CD14-positive monocyte (primary cell): ENCODE measurements around the gene GGT1. TPM values are rescaled to one million over a fixed set of nuclear protein-coding genes. Genes with fewer than 3 reads are reported as not detected.

ENCODE experiments used
- DNase-seq, 3 donors: peaks; one replicate each; pipeline ENCODE4 v3.0.0-alpha.2; 2011 to 2022
- H2AFZ ChIP-seq: 2 replicates; pipeline ENCODE4 v1.6.0; 2012; ENCODE audit warnings: mild to moderate bottlenecking, low read depth, low read length, inconsistent platforms; ENCODE audit not compliant: insufficient read depth, poor library complexity, severe bottlenecking
- H3K27ac ChIP-seq, 2 donors: 1 replicate in 1 of 2; 2 replicates in 1 of 2; pipeline ENCODE4 v1.5.1; 2012 to 2013; ENCODE audit warnings: low read length in 2 of 2, control low read depth in 1 of 2, inconsistent platforms in 1 of 2, low read depth in 1 of 2, mild to moderate bottlenecking in 1 of 2
- H3K27me3 ChIP-seq, 2 donors: one replicate each; pipeline versions ENCODE4 v1.6.0 to v1.6.1; 2011 to 2013; ENCODE audit warnings: low read length in 2 of 2; ENCODE audit not compliant: control insufficient read depth in 2 of 2, insufficient read depth in 2 of 2
- H3K36me3 ChIP-seq, 2 donors: replicated peaks in 1 of 2; 1 replicate in 1 of 2; 2 replicates in 1 of 2; pipeline versions ENCODE4 v1.5.1 to v1.6.1; 2012 to 2013; ENCODE audit warnings: low read length in 2 of 2, control low read depth in 1 of 2, inconsistent platforms in 1 of 2, mild to moderate bottlenecking in 1 of 2; ENCODE audit not compliant: insufficient read depth in 2 of 2, control insufficient read depth in 1 of 2
- H3K4me1 ChIP-seq, 2 donors: 1 replicate in 1 of 2; 2 replicates in 1 of 2; pipeline versions ENCODE4 v1.5.1 to v1.6.1; 2012 to 2013; ENCODE audit warnings: low read length in 2 of 2, control low read depth in 1 of 2, inconsistent platforms in 1 of 2, mild to moderate bottlenecking in 1 of 2, moderate library complexity in 1 of 2; ENCODE audit not compliant: insufficient read depth in 2 of 2, control insufficient read depth in 1 of 2
- H3K4me2 ChIP-seq: replicated peaks from 2 replicates; pipeline ENCODE3; 2012; ENCODE audit warnings: low read length, moderate library complexity, mild to moderate bottlenecking; ENCODE audit not compliant: poor library complexity, severe bottlenecking; ENCODE audit errors: extremely low read depth
- H3K4me3 ChIP-seq, 3 experiments: fragments of 200-600 bp in 1 of 3; sonication (generic) in 1 of 3; replicated peaks in 1 of 3; 1 replicate in 2 of 3; 2 replicates in 1 of 3; pipeline ENCODE4 v1.5.1; 2011 to 2013; ENCODE audit warnings: low read length in 3 of 3, mild to moderate bottlenecking in 3 of 3, control low read depth in 2 of 3, low read depth in 2 of 3, inconsistent platforms in 1 of 3, moderate library complexity in 1 of 3
- H3K79me2 ChIP-seq: 2 replicates; pipeline ENCODE4 v1.6.0; 2012; ENCODE audit warnings: mild to moderate bottlenecking, control low read depth, inconsistent platforms, low read length, moderate library complexity; ENCODE audit not compliant: insufficient read depth
- H3K9ac ChIP-seq: 2 replicates; pipeline ENCODE4 v1.6.0; 2017; ENCODE audit warnings: low read length, mild to moderate bottlenecking; ENCODE audit not compliant: insufficient read depth, poor library complexity, severe bottlenecking
- H3K9me3 ChIP-seq, 2 donors: replicated peaks in 1 of 2; 1 replicate in 1 of 2; 2 replicates in 1 of 2; pipeline versions ENCODE4 v1.5.1 to v1.6.1; 2012 to 2013; ENCODE audit warnings: low read length in 2 of 2, control low read depth in 1 of 2; ENCODE audit not compliant: control insufficient read depth in 1 of 2, insufficient read depth in 1 of 2
- H4K20me1 ChIP-seq: 2 replicates; pipeline ENCODE4 v1.6.0; 2012; ENCODE audit warnings: mild to moderate bottlenecking, low read length, control low read depth, moderate library complexity; ENCODE audit not compliant: insufficient read depth
- H3K27ac Mint-ChIP-seq, 7 donors: one replicate each; pipeline ENCODE4 v1.8.0; 2020; ENCODE audit warnings: mild to moderate bottlenecking in 7 of 7, mixed read lengths in 7 of 7, moderate library complexity in 6 of 7, inconsistent platforms in 2 of 7
- H3K27me3 Mint-ChIP-seq, 3 donors: one replicate each; pipeline ENCODE4 v1.8.0; 2021 to 2022; ENCODE audit warnings: low read depth in 3 of 3, mild to moderate bottlenecking in 3 of 3, mixed read lengths in 3 of 3, moderate library complexity in 3 of 3, inconsistent platforms in 1 of 3
- H3K36me3 Mint-ChIP-seq, 2 donors: one replicate each; pipeline ENCODE4 v1.8.0; 2020; ENCODE audit warnings: mixed read lengths in 2 of 2, inconsistent platforms in 1 of 2, mild to moderate bottlenecking in 1 of 2
- H3K4me1 Mint-ChIP-seq: one replicate; pipeline ENCODE4 v1.8.0; 2020; ENCODE audit warnings: mild to moderate bottlenecking, mixed read lengths
- H3K4me3 Mint-ChIP-seq, 2 donors: one replicate each; pipeline ENCODE4 v1.8.0; 2020; ENCODE audit warnings: mild to moderate bottlenecking in 2 of 2, mixed read lengths in 2 of 2, moderate library complexity in 1 of 2
- H3K9me3 Mint-ChIP-seq, 7 donors: one replicate each; pipeline ENCODE4 v1.8.0; 2020 to 2022; ENCODE audit warnings: mixed read lengths in 7 of 7, mild to moderate bottlenecking in 6 of 7, moderate library complexity in 6 of 7, inconsistent platforms in 2 of 7
- WGBS: methylation state at CpG from one replicate; pipeline ENCODE4 v1.1.5; 2013; ENCODE audit warnings: missing lambda C conversion rate; ENCODE audit not compliant: insufficient coverage; 5-methylcytosine and 5-hydroxymethylcytosine counted together
- intact Hi-C, 2 donors: fragments of 100-400 bp; cut with micrococcal nuclease; formaldehyde crosslinking; loops; one replicate each; pipeline versions ENCODE4 v1.15.0 to v1.15.1; 2023
- polyA plus RNA-seq, 3 donors: library from polyadenylated mRNA; depleted of rRNA in 1 of 3; unstranded in 2 of 3; stranded (reverse) in 1 of 3; fragments of 300-500 nt in 2 of 3; fragments of >200 nt in 1 of 3; fragmentation: Illumina TruSeq in 2 of 3; gene quantifications; 1 replicate in 2 of 3; 2 replicates in 1 of 3; pipeline ENCODE4 v1.2.3, GENCODE V29; 2012 to 2021
- TF ChIP-seq, protein P1 (sequence below): fragments of 200-600 bp; IDR thresholded peaks from one replicate; pipeline ENCODE4 v1.8.0; 2022; ENCODE audit warnings: antibody characterized with exemption, mild to moderate bottlenecking

GGT1 gene
- polyA plus RNA-seq, 3 donors: 16.0 to 26.5 (median 25.5) TPM

DNA sequence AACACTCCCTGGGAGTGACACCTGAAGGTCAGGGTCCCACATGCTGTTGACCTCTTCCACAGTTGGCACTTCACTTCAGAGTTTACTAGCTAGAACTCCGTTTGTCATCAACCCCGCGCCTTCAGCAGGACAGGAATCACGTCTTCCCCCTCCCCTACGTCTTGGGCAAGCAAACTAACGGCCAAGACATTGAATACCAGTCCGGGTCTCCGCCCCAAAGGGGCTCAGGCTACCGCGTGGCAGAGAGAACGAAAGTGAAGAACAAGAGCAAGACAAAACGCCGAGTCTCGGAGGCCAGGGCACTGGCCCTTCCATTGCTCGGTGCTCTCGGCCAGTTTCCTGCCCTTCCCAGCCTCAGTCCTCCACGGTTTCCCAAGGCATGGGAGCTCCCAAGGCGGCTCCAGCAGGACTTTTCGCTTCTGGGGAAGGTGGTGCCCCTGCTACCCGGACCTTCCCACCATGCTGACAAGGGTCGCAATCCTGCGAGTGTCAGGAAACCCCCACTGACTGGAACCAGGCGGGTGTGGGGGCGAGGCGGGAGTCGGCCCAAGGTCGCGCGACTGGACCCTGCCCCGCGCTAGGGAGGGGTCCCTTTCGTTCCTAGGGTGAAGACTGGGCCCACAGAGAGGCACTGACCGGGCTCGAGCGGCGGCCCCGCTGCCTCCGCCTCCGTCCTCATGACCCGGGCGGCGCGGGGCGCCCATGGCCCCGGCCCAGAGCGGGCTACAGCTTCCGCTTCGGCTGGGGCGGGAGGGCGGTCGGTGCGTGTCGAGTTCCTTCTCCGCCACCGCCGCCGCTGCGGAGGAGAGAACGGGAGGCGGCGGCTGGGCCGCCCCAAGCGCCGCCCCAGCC lies 48.5 kb upstream of the GGT1 start, which contains the start of gene GUCD1:
TSS of gene GUCD1 (minus strand) at position 826 of the 852 bp plus-strand sequence. CDS start at position 679, 147 bp downstream.
- TF ChIP-seq, protein P1, sequence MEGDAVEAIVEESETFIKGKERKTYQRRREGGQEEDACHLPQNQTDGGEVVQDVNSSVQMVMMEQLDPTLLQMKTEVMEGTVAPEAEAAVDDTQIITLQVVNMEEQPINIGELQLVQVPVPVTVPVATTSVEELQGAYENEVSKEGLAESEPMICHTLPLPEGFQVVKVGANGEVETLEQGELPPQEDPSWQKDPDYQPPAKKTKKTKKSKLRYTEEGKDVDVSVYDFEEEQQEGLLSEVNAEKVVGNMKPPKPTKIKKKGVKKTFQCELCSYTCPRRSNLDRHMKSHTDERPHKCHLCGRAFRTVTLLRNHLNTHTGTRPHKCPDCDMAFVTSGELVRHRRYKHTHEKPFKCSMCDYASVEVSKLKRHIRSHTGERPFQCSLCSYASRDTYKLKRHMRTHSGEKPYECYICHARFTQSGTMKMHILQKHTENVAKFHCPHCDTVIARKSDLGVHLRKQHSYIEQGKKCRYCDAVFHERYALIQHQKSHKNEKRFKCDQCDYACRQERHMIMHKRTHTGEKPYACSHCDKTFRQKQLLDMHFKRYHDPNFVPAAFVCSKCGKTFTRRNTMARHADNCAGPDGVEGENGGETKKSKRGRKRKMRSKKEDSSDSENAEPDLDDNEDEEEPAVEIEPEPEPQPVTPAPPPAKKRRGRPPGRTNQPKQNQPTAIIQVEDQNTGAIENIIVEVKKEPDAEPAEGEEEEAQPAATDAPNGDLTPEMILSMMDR: no peak
- Mint-ChIP-seq H3K4me1 (peaks cover 58% of the 10 kb centered on the region), H3K27ac (peak within 1 kb of the TSS; percentile 96 to 99 (median 99)), H3K27me3 (peaks cover 0 to 3% (median 2%) of the 10 kb centered on the region in 3 donors), H3K9me3 (no peaks in the 10 kb centered on the region), H3K36me3 (peaks cover 38 to 44% of the 10 kb centered on the region in 2 donors), H3K4me3 (peak within 1 kb of the TSS; percentile 99 to 100)
- H3K9ac ChIP-seq: peak within 1 kb of the TSS; percentile 98
- H3K79me2 ChIP-seq: peaks cover 92% of the 10 kb centered on the region
- under 1% methylated on average over 63 of the region's 64 CpGs for WGBS
- H3K27me3 ChIP-seq: no peaks in the 10 kb centered on the region
- H3K9me3 ChIP-seq: no peaks in the 10 kb centered on the region
- H4K20me1 ChIP-seq: peaks cover 68% of the 10 kb centered on the region
- H3K27ac ChIP-seq: peak within 1 kb of the TSS; percentile 97 to 98
- peak; percentile 22 to 51 (median 32) for DNase-seq
- H3K4me3 ChIP-seq: peak within 1 kb of the TSS; percentile 79 to 98 (median 97)
- intact Hi-C loops: no loop called here
- H3K4me2 ChIP-seq: peak within 1 kb of the TSS; percentile 93
- H3K4me1 ChIP-seq: peaks cover 46 to 57% of the 10 kb centered on the region in 2 donors
- H3K36me3 ChIP-seq: peaks cover 24 to 38% of the 10 kb centered on the region in 2 donors
- peak within 1 kb of the TSS; percentile 97 for H2AFZ ChIP-seq

DNA sequence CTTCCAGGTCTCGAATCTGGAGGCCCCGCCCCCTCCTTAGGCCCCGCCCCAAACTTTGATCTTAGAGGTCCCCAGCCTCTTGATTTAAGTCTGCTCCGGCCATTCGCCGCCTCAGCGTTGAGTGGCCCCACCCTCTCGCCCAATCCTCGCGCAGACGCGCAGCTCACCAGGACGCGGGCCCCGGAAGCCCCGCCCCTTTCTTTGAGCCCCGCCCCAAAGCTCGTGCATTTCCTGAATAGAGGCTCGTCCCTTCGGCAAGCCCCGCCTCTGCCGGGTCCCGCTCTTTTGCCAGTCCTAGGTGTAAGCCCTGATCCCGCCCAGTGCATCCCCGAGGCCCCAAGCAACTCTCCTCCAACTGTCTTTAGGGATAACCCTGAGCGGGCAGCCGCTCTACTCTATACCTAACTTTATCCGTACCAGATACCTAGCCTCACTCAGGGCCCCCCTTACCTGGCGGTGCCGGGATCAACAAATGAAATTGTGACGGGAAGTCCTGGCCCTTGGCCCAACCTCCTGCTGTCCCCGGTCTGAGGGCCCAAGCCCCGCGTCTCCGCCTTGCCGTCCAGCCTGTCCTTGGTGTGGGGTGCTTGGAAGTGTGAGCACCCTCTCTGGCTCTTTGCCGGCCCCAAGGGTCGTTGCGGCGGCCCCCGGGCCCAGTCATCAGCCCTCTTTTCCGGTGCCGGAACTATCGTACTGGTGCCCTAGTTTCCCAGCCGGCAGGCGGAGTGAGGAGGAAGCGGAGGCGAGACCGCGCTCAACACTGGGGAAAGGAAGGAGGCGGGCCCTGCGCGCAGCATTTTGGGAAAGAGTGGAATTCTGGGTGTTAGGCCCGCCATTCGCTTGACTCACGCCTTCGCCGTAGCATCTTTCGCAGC lies 47.6 kb upstream of the GGT1 start, which contains the start of gene SNRPD3:
TSS of gene SNRPD3 (plus strand) at position 835 of the 875 bp plus-strand sequence. CDS start 1,676 bp downstream, outside the sequence.
- Mint-ChIP-seq H3K27me3 (peaks cover 0 to 3% (median 2%) of the 10 kb centered on the region in 3 donors), H3K4me3 (peak within 1 kb of the TSS; percentile 99 to 100), H3K27ac (peak within 1 kb of the TSS; percentile 96 to 99 (median 99)), H3K9me3 (no peaks in the 10 kb centered on the region), H3K4me1 (peaks cover 51% of the 10 kb centered on the region), H3K36me3 (peaks cover 38 to 39% of the 10 kb centered on the region in 2 donors)
- H3K4me3 ChIP-seq: peak within 1 kb of the TSS; percentile 79 to 98 (median 97)
- under 1% methylated on average over 58 of the region's 59 CpGs for WGBS
- H3K27ac ChIP-seq: peak within 1 kb of the TSS; percentile 97 to 98
- TF ChIP-seq, protein P1: peak; percentile 12
- peak; percentile 97 to 99 (median 98) for DNase-seq
- H3K4me1 ChIP-seq: peaks cover 38 to 49% of the 10 kb centered on the region in 2 donors
- no peaks in the 10 kb centered on the region for H3K9me3 ChIP-seq
- H3K36me3 ChIP-seq: peaks cover 27 to 39% of the 10 kb centered on the region in 2 donors
- intact Hi-C loops: no loop called here
- H3K4me2 ChIP-seq: peak within 1 kb of the TSS; percentile 93
- no peaks in the 10 kb centered on the region for H3K27me3 ChIP-seq
- H3K9ac ChIP-seq: peak within 1 kb of the TSS; percentile 98
- peaks cover 92% of the 10 kb centered on the region for H3K79me2 ChIP-seq
- peaks cover 62% of the 10 kb centered on the region for H4K20me1 ChIP-seq
- H2AFZ ChIP-seq: peak within 1 kb of the TSS; percentile 97
